Spleen (tissue), 11 donors: Measurements from ENCODE around the gene PDXDC1. TPM values are rescaled to one million over a fixed set of nuclear protein-coding genes. Genes with fewer than 3 reads are reported as not detected.
"Not testable (repeated sequence)": the region's sequence is repeated elsewhere in the genome, so short reads cannot be mapped to it uniquely, and the experiment has no call there.

Experiments used
- DNase-seq: peaks from one replicate; pipeline ENCODE4 v3.0.0-alpha.2; 2020
- H3K27ac ChIP-seq, 8 donors: fragments of 200-600 bp; sonication (generic) in 7 of 8; 1 replicate in 4 of 8; 2 replicates in 4 of 8; pipeline versions ENCODE4 v1.5.0 to v1.8.0; 2016 to 2021; ENCODE audit warnings: inconsistent platforms in 4 of 8, mild to moderate bottlenecking in 4 of 8, moderate library complexity in 1 of 8
- H3K27me3 ChIP-seq, 7 donors: fragments of 200-600 bp; sonication (generic) in 6 of 7; replicated peaks in 1 of 7; 1 replicate in 4 of 7; 2 replicates in 3 of 7; pipeline versions ENCODE4 v1.5.0 to v1.8.0; 2016 to 2021; ENCODE audit warnings: inconsistent platforms in 3 of 7, mild to moderate bottlenecking in 1 of 7
- H3K36me3 ChIP-seq, 6 donors: fragments of 200-600 bp; sonication (generic) in 5 of 6; 1 replicate in 4 of 6; 2 replicates in 2 of 6; pipeline versions ENCODE4 v1.5.0 to v1.8.0; 2016 to 2021; ENCODE audit warnings: inconsistent platforms in 2 of 6
- H3K4me1 ChIP-seq, 6 donors: fragments of 200-600 bp; sonication (generic) in 5 of 6; 1 replicate in 3 of 6; 2 replicates in 3 of 6; pipeline versions ENCODE4 v1.5.0 to v1.8.0; 2016 to 2021; ENCODE audit warnings: inconsistent platforms in 3 of 6
- H3K4me3 ChIP-seq, 8 donors: fragments of 200-600 bp; sonication (generic) in 7 of 8; 1 replicate in 4 of 8; 2 replicates in 4 of 8; pipeline versions ENCODE4 v1.5.0 to v1.8.0; 2016 to 2021; ENCODE audit warnings: inconsistent platforms in 4 of 8, mild to moderate bottlenecking in 4 of 8, moderate library complexity in 2 of 8
- H3K9me3 ChIP-seq, 8 donors: fragments of 200-600 bp; sonication (generic) in 7 of 8; 1 replicate in 4 of 8; 2 replicates in 4 of 8; pipeline versions ENCODE4 v1.5.0 to v1.8.0; 2016 to 2021; ENCODE audit warnings: inconsistent platforms in 4 of 8
- WGBS, 5 donors: extraction: QIAGEN DNeasy Blood & Tissue Kit in 3 of 5; methylation state at CpG; one replicate each; pipeline versions ENCODE4 v1.1.5 to v1.1.7; 2013 to 2018; 5-methylcytosine and 5-hydroxymethylcytosine counted together
- intact Hi-C: fragments of 100-400 bp; cut with DNase I; formaldehyde crosslinking; loops from one replicate; pipeline ENCODE4 v1.15.0; 2023; ENCODE audit warnings: low total_unique reads
- microRNA-seq, 3 donors: library from miRNA; unstranded; fragments of <30 nt; microRNA quantifications; one replicate each; pipeline versions ENCODE4 to v1.1.0, GENCODE V29; 2019 to 2020
- polyA plus RNA-seq, 3 donors: library from polyadenylated mRNA; stranded (reverse); fragments of 200-250 nt; gene quantifications; one replicate each; pipeline ENCODE4 v1.2.1, GENCODE V29; 2013
- small RNA-seq, 4 donors: library from RNA; depleted of rRNA; stranded (forward); fragments of <200 nt; gene quantifications; one replicate each; pipeline ENCODE3, GENCODE V24; 2016
- total RNA-seq, 7 donors: library from RNA; depleted of rRNA in 3 of 7; stranded (reverse); fragments of >200 nt in 3 of 7; fragmentation: NEBNext Ultra II Directional in 4 of 7; extraction: Animal tissue kit (Norgen Biotek cat#: 25700) in 4 of 7; gene quantifications; one replicate each; pipeline versions ENCODE4 v1.1.0 to v1.2.1, GENCODE V29; 2016 to 2021
- donor health status: healthy with polysubstance abuse.
- donor health status: DM: no; HTN: no; CAD: no; lungs with moderate emphysema.
- donor health status: DM: no; HTN: no; CAD: no.
- donor health status: Bipolar disorder and iron deficiency.
- donor health status: healthy.
- donor health status: DM: no; HTN: no; CAD: no.
- donor health status: DM: yes; HTN: yes; CAD: no.

Gene PDXDC1
- total and polyA plus RNA-seq, 10 donors = 17.7 to 80.7 (median 62.8) TPM

- H3K27ac ChIP-seq, H3K9me3 ChIP-seq, H3K36me3 ChIP-seq, H3K27me3 ChIP-seq, H3K4me1 ChIP-seq, H3K4me3 ChIP-seq, intact Hi-C loops, DNase-seq: not testable (repeated sequence)
Observed at GRCh38 chr16:15166177-15166576, 191.4 kb downstream of the PDXDC1 start.

GRCh38 chr16:15168303-15168702 is 193.5 kb downstream of the PDXDC1 start:
- intact Hi-C loops, DNase-seq, H3K9me3 ChIP-seq, H3K4me3 ChIP-seq, H3K36me3 ChIP-seq, H3K27ac ChIP-seq, H3K27me3 ChIP-seq, H3K4me1 ChIP-seq: not testable (repeated sequence)
- WGBS, 5 donors = 68 to 90% (median 76%) methylated on average over 3 of the region's 3 CpGs

GRCh38 chr16:15168953-15169652 is 194.3 kb downstream of the PDXDC1 start:
- H3K9me3 ChIP-seq, H3K27ac ChIP-seq, H3K36me3 ChIP-seq, H3K27me3 ChIP-seq, intact Hi-C loops, DNase-seq, H3K4me1 ChIP-seq, H3K4me3 ChIP-seq: not testable (repeated sequence)
- WGBS, 5 donors = 71 to 82% (median 75%) methylated on average over 4 to 5 of the region's 5 CpGs

- H3K27ac ChIP-seq, intact Hi-C loops, H3K27me3 ChIP-seq, H3K9me3 ChIP-seq, H3K36me3 ChIP-seq, H3K4me1 ChIP-seq, DNase-seq, H3K4me3 ChIP-seq: not testable (repeated sequence)
- 81 to 91% (median 87%) methylated on average over 3 of the region's 3 CpGs for WGBS, 5 donors
Observed at GRCh38 chr16:15179909-15180308, 205.1 kb downstream of the PDXDC1 start.

GRCh38 chr16:15180946-15181345 is 206.1 kb downstream of the PDXDC1 start:
- H3K4me3 ChIP-seq, H3K36me3 ChIP-seq, H3K9me3 ChIP-seq, DNase-seq, H3K4me1 ChIP-seq, H3K27ac ChIP-seq, intact Hi-C loops, H3K27me3 ChIP-seq: not testable (repeated sequence)
- WGBS, 5 donors = 56 to 79% (median 73%) methylated on average over 1 of the region's 1 CpG

GRCh38 chr16:15184000-15184399 is 209.2 kb downstream of the PDXDC1 start:
- intact Hi-C loops, H3K27me3 ChIP-seq, H3K4me3 ChIP-seq, H3K4me1 ChIP-seq, H3K36me3 ChIP-seq, DNase-seq, H3K9me3 ChIP-seq, H3K27ac ChIP-seq: not testable (repeated sequence)
- WGBS, 5 donors = 67 to 70% (median 68%) methylated on average over 1 of the region's 1 CpG; no CpG with 5 or more reads in 1 of the 5 donors

Small RNA genes lying within 50 kb of the gene (microRNA-seq; reads per million reads assigned to microRNA genes)
- 0 reads per million in 3 donors for gene MIR1972-1
- 0 to 0.36 (median 0.28) reads per million in 3 donors for gene MIR3180-4
- 0 reads per million in 3 donors for gene MIR6511A1
- gene MIR6511B2 = 0 reads per million in 3 donors
- gene MIR6770-1 = 0 reads per million in 3 donors

Small RNA genes lying within 50 kb of the gene (small RNA-seq; reads per million reads assigned to genes)
- gene AC138932.4 = 0 reads per million in 4 donors
- 0 reads per million in 4 donors for gene MIR1972-1
- gene MIR3180-4 = 0 reads per million in 4 donors
- 0 reads per million in 4 donors for gene MIR6511A1
- gene MIR6770-1 = 0 reads per million in 4 donors
- gene RF00019 = 0 reads per million in 4 donors

Other genes with a start within 250 kb of the PDXDC1 start
- gene NPIPA2, start 232.5 kb upstream of the PDXDC1 start, total RNA-seq = 1 to 10 TPM in 4 of 7 donors, under 1 TPM in 1, not detected in 2; 0.67 to 4.9 (median 1.8) TPM
- gene NPIPA2, start 232.5 kb upstream of the PDXDC1 start, polyA plus RNA-seq = 1 to 10 TPM in 1 of 3 donors, under 1 TPM in 2; 0.83 to 1.8 (median 0.97) TPM
- 10 to 100 TPM; 34.0 to 57.1 (median 40.5) TPM for gene NOMO1, start 141.3 kb upstream of the PDXDC1 start, total RNA-seq
- 10 to 100 TPM; 12.3 to 15.9 (median 15.6) TPM for gene NOMO1, start 141.3 kb upstream of the PDXDC1 start, polyA plus RNA-seq
- 100 to 1,000 TPM in 2 of 7 donors, 10 to 100 TPM in 5; 61.4 to 119 (median 78.2) TPM for gene NPIPA1, start 37.6 kb upstream of the PDXDC1 start, total RNA-seq
- gene NPIPA1, start 37.6 kb upstream of the PDXDC1 start, polyA plus RNA-seq = 10 to 100 TPM; 56.4 to 61.2 (median 58.5) TPM
- gene NTAN1, start 81.0 kb downstream of the PDXDC1 start, total RNA-seq = 10 to 100 TPM; 27.1 to 70.6 (median 50.8) TPM
- 10 to 100 TPM; 33.0 to 48.3 (median 39.8) TPM for gene NTAN1, start 81.0 kb downstream of the PDXDC1 start, polyA plus RNA-seq
- 10 to 100 TPM; 28.3 to 38.6 (median 32.1) TPM for gene RRN3, start 119.2 kb downstream of the PDXDC1 start, total RNA-seq
- 10 to 100 TPM; 11.6 to 16.8 (median 12.5) TPM for gene RRN3, start 119.2 kb downstream of the PDXDC1 start, polyA plus RNA-seq